GM18519 (cell line): ENCODE results near the gene FAM83D.

ENCODE experiments used
- ATAC-seq: cut with Tn5 transposase; IDR thresholded peaks from one replicate; pipeline ENCODE4 v1.9.1; 2021; ENCODE audit warnings: mild to moderate bottlenecking, moderate library complexity; ENCODE audit not compliant: unreplicated experiment, low FRiP score

Gene FAM83D

DNA sequence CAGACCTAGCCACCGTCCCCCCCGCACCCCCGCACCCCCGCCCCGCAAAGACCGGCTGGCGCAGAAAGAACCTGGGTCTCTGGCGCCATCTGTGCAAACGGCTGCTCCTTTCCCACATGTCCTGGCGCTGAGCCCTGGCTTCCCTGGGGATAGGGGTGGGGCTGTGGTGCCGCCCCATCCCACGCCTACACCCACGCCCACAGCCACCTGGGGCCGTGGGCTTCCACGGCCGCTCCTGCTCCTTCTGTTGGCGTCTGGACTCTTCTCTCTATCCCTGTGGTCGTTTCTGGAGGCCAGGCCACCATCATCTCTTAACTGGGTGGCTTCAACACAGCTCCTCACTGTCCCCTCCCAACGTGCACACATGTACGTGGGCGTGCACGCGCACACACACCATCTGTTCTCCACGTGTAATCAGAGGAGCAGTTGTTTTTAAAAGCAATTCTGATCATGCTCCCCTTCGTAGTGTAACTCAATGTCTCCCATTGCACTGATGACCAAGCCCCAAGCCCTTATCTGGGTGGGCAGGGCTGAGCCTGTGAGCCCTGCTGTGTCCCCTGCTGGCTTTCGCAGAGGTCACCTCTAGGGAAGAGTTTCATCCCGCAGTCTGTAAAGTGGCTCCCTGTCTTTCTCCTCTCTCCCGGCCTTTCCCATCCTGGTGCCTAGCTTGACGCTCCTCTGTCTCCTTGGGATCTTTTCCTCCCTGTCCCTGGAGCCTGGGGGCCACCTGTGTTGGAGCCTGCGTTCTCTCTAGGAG, 31.9 kb upstream of the FAM83D start:
- ATAC-seq = no peak

DNA sequence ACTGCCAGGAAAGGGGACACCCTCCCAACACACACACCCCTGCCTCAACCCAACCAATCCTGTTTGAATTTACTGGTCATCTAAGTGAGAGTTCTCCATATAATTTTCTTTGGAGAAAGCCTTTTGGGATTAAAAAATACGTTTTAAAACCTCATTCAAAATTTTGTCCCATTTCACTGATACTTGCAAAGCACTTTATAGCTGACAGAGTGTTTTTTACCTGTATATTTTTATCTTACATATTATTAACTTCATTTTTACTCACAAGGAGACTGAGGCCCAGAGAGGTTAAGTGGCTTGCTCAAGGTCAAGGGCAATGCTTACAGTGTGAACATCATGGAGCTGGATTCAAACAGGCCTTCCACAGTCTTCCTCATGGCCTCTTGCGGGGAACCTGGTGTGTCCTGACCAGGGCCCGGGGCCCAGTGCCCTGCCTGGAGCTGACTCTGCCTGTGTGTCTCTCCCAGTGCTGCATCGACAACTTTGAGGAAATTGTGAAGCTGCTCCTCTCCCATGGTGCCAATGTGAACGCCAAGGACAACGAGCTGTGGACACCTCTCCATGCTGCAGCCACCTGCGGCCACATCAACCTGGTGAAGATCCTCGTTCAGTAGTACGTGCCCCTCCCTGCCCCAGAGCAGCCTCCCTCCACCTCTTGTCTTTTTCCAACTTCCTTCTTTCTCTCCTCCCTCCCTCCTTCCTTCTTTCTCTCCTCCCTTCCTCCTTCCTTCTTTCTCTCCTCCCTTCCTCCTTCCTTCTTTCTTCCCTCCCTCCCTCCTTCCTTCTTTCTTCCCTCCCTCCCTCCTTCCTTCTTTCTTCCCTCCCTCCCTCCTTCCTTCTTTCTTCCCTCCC, 30.9 kb upstream of the FAM83D start:
- ATAC-seq = no peak

GRCh38 chr20:38896009-38896594, 30.1 kb upstream of the FAM83D start:
- no peak for ATAC-seq

DNA sequence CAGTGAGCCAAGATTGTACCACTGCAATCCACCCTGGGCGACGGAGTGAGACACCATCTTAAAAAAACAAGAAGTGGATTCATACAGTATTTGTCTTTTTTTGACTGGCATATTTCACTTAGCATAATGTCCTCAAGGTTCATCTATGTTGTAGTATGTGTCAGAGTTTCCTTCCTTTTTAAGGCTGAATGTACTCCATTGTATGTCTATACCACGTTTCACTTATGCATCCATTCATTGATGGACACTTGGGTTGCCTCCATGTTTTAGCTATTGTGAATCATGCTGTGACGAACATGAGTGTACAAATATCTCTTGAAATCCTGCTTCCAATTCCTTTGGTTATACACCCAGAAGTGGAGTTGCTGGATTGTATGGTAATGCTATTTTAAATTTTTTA, 28.9 kb upstream of the FAM83D start:
- no peak for ATAC-seq

- no peak for ATAC-seq
Measured at GRCh38 chr20:38900606-38901005, 25.6 kb upstream of the FAM83D start.

- no peak for ATAC-seq
Measured at GRCh38 chr20:38902601-38903000, 23.6 kb upstream of the FAM83D start.

GRCh38 chr20:38903335-38903734, 22.9 kb upstream of the FAM83D start:
- ATAC-seq = no peak

DNA sequence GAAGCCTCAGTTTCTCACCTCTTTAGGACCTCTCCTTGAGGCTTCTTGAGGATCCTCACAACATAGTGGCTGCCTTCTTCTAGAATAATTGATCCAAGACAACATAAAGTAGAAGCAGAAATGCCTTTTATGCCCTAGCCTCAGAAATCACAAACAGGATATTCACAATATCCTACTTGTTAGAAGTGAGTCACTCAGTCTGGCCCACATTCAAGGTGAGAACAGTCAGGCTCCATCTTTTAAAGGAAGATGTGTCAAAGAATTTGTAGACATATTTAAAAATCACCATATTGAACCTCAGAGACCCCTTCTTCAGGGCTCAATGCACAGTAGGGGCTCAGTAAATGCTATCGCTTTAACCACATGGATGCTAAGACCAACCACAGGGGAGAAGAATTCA, 20.8 kb upstream of the FAM83D start:
- ATAC-seq = no peak

DNA sequence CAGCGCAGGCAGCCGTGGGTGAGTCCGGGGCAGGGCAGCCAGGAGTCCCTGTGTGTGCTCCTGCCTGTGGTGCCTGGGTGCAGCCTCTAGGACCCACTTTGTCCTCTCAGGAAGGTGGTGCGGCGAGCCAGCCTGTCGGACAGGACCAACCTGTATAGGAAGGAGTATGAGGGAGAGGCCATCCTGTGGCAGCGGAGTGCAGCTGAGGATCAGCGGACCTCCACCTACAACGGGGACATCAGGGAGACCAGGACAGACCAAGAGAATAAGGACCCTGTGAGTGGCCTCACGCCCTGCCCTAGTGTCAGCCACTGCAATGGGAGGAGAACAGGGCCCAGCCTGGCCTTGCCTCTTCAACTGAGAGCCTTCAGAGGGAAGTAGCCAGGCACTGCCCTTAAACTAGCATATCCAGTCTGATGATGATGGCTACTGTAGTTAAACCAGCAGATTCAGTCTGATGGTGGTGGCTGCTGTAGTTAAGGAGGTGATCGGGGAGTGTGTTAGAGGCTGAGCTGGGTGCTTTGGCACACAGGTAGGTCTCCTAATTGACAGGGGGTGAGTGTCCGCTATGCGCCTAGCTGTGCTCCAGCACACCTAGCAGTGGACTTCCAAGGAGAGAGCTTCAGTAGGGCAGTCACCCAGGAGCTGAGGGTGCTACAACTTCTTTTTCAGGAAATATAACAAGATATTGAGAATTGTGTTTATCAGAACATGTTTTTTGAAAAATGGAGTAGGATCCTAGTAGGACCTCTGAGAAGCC, 18.1 kb upstream of the FAM83D start:
- ATAC-seq = no peak

DNA sequence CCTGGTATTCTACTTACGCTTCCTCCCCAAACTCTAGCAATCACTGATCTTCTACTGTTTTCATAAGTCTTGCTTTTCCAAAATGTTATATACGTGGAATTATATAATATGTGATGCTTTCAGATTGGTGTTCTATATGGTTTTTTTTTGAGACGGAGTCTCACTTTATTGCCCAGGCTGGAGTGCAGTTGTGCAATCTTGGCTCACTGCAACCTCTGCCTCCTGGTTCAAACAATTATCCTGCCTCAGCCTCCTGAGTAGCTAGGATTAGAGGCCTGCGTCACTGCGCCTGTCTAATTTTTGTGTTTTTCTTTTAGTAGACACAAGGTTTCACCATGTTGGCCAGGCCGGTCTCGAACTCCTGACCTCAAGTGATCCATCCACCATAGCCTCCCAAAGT, 10.9 kb upstream of the FAM83D start:
- no peak for ATAC-seq

GRCh38 chr20:38917657-38918056, 8.6 kb upstream of the FAM83D start:
- no peak for ATAC-seq

- no peak for ATAC-seq
Measured at GRCh38 chr20:38918172-38918571, 8.0 kb upstream of the FAM83D start.

DNA sequence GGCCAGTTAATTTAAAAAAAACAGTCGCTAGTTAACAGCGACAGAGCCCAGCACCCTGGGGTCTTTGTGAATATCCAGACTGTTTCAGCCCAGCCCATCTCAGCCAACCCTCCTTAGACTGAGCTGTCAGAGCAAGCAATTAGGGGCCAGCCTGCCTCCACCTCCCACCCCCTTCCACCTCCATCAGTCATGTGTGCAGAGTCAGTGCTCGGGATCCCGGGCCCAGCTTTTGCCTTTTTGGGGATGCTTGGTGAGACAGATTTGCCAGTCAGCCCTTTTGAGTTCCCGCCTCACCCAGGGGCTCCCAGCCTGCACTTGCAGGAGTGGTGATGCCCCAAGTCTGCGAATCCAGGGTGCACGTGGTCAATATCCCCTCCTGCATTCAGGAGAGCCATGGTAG, 6.5 kb upstream of the FAM83D start:
- ATAC-seq = no peak

GRCh38 chr20:38920411-38920810, 5.8 kb upstream of the FAM83D start:
- ATAC-seq = no peak

DNA sequence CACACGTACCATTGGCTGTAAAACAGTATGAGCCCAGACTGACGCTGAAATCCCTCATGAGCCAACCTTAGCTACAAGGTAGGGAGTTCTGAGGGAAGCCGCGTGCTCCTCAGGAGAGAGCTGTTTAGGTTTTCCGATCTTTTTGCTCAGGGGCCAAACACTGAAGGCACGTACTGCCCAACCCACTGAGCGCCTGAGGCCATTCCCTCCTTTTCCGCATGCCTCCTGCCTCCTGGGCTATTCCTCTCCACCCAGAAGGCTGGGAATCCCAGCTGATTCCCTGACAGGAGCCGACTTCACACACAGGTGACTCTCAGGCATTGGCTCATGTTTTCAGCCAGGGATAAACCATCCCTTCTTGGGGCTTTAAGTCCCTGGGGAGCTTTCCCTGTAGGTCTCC, 5.4 kb upstream of the FAM83D start:
- no peak for ATAC-seq

GRCh38 chr20:38924718-38925117, 1.5 kb upstream of the FAM83D start:
- no peak for ATAC-seq

- no peak for ATAC-seq
Measured at GRCh38 chr20:38926934-38927616, 858 bp downstream of the FAM83D start.

DNA sequence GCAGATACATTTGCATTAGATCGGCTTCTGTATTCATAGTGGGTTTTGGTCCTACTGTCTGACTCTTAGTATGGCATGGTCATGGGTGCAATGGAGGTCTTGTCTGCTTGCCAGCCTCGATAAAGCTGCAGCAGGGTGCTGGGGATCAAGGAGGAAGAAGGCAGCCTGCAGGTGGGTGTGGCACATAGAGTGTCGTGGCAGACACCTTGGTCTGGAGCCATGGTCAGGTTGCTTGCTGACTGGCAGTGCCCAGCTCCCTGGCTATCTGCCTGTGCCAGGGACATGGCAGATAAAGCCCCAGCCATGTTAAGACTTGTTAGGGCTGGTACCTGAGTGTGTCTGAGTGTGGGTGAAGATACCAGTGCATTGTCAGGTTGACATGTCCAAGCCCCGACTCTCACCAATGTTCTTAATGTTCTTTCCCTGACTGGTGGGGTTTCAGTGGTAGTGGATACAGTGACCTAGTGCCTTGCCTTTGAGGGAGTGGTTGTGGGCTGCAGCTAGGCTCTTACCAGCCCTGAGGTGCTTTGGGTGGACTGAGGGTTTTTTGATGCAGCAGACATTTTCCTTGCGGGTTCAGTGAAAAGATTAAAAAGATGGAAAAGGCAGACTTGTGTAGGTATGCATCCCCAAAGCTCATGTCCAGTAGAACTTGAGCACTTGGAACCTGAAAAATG, 1.8 kb downstream of the FAM83D start:
- ATAC-seq = no peak

DNA sequence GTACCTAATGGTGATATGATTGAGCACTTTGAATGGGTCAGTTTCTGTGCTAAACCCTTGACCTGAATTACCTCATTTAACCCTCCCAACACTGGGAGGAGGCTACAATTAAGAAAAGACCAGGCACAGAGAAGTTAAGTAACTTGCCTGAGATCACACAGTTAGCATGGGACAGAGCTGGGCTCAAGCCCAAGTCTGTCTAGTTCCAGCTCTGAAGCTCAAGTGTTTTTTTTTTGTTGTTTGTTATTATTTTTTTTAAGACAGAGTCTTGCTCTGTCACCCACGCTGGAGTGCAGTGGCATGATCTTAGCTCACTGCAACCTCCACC, 4.0 kb downstream of the FAM83D start:
- no peak for ATAC-seq

DNA sequence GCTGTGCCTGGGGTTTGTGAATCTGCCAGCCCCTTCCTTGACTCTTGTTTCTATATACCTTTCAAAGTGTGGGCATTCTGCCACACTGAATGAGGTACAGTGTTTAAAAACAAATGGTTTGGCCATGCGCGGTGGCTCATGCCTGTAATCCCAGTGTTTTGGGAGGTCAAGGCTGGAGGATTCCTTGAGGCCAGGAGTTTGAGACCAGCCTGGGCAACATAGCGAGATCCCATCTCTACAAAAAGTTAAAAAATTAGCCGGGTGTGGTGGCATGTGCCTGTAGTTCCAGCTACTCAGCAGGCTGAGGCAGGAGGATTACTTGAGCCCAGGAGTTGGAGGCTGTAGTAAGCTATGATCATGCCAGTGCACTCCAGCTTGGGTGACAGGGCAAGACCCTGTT, 5.8 kb downstream of the FAM83D start:
- ATAC-seq = no peak
